Measurements from ENCODE around the gene SLC6A19.

Gene SLC6A19

GRCh38 chr5:1218351-1219080, 17.1 kb downstream of the SLC6A19 start:
- Histone ChIP-seq H3K4me3 (replicated peaks; ENCODE audit: insufficient read depth, low read length) (no peak overlapping the region), H3K27ac (replicated peaks) (no peak overlapping the region), H3K27me3 (ENCODE audit: insufficient read depth, poor library complexity, severe bottlenecking) (no peaks in the 10 kb centered on the region)
- no peak for TF ChIP-seq POLR2AphosphoS5 (IDR thresholded peaks at IDR 0.05; ENCODE audit: low read depth)
- no peak for TF ChIP-seq GABPA (IDR thresholded peaks at IDR 0.05; ENCODE audit: low read depth)
- TF ChIP-seq CTCF (IDR thresholded peaks at IDR 0.05; ENCODE audit: insufficient read depth, low read length) = no peak
- no peak for TF ChIP-seq REST (IDR thresholded peaks at IDR 0.05; ENCODE audit: insufficient replicate concordance, low read depth)
- TF ChIP-seq SPI1 (IDR thresholded peaks at IDR 0.05; ENCODE audit: borderline replicate concordance, low read depth) = no peak
- DNase-seq (ENCODE audit: low read depth in 1 of 2, low spot score in 1 of 2) = no peak

GRCh38 chr5:1219098-1219767, 17.8 kb downstream of the SLC6A19 start:
- no peak for DNase-seq (ENCODE audit: low read depth in 1 of 2, low spot score in 1 of 2)
- no peak for TF ChIP-seq POLR2AphosphoS5 (IDR thresholded peaks at IDR 0.05; ENCODE audit: low read depth)
- TF ChIP-seq CTCF (IDR thresholded peaks at IDR 0.05; ENCODE audit: insufficient read depth, low read length) = no peak
- TF ChIP-seq SPI1 (IDR thresholded peaks at IDR 0.05; ENCODE audit: borderline replicate concordance, low read depth) = no peak
- no peak for TF ChIP-seq REST (IDR thresholded peaks at IDR 0.05; ENCODE audit: insufficient replicate concordance, low read depth)
- no peak for TF ChIP-seq GABPA (IDR thresholded peaks at IDR 0.05; ENCODE audit: low read depth)
- no peaks in the 10 kb centered on the region for H3K27me3 ChIP-seq (ENCODE audit: insufficient read depth, poor library complexity, severe bottlenecking)

GRCh38 chr5:1219768-1220100, 18.3 kb downstream of the SLC6A19 start:
- Histone ChIP-seq H3K4me3 (replicated peaks; ENCODE audit: insufficient read depth, low read length) (no peak overlapping the region), H3K27ac (replicated peaks) (no peak overlapping the region), H3K27me3 (ENCODE audit: insufficient read depth, poor library complexity, severe bottlenecking) (no peaks in the 10 kb centered on the region)
- DNase-seq (ENCODE audit: low read depth in 1 of 2, low spot score in 1 of 2) = no peak
- TF ChIP-seq REST (IDR thresholded peaks at IDR 0.05; ENCODE audit: insufficient replicate concordance, low read depth) (no peak), POLR2AphosphoS5 (IDR thresholded peaks at IDR 0.05; ENCODE audit: low read depth) (no peak), CTCF (IDR thresholded peaks at IDR 0.05; ENCODE audit: insufficient read depth, low read length) (no peak), SPI1 (IDR thresholded peaks at IDR 0.05; ENCODE audit: borderline replicate concordance, low read depth) (no peak), GABPA (IDR thresholded peaks at IDR 0.05; ENCODE audit: low read depth) (no peak)

More at GRCh38 chr5:1219098-1219767, 17.8 kb downstream of the SLC6A19 start:
- H3K4me3 ChIP-seq (replicated peaks; ENCODE audit: insufficient read depth, low read length) = no peak overlapping the region
- H3K27ac ChIP-seq (replicated peaks) = no peak overlapping the region
